Fibroblast of lung (primary cell): Measurements from ENCODE around the gene STEAP2. TPM values are rescaled to one million over a fixed set of nuclear protein-coding genes. Genes with fewer than 3 reads are reported as not detected.

Source experiments
- DNase-seq, 2 donors: peaks; one replicate each; pipeline versions ENCODE4 v3.0.0 to v3.0.0-alpha.2; 2010; ENCODE audit warnings: low read depth in 2 of 2
- H2AFZ ChIP-seq: 2 replicates; pipeline ENCODE4 v1.5.1; 2012; ENCODE audit warnings: low read length, control low read depth, inconsistent platforms
- H3K27ac ChIP-seq: 2 replicates; pipeline ENCODE4 v1.5.1; 2011; ENCODE audit warnings: low read length, control low read depth; ENCODE audit not compliant: insufficient read depth
- H3K27me3 ChIP-seq: 2 replicates; pipeline ENCODE4 v1.5.1; 2011; ENCODE audit warnings: mild to moderate bottlenecking, low read length; ENCODE audit not compliant: control insufficient read depth, insufficient read depth
- H3K36me3 ChIP-seq: 2 replicates; pipeline ENCODE4 v1.5.1; 2011; ENCODE audit warnings: low read length; ENCODE audit not compliant: control insufficient read depth, insufficient read depth
- H3K4me1 ChIP-seq: 2 replicates; pipeline ENCODE4 v1.5.1; 2011; ENCODE audit warnings: low read length; ENCODE audit not compliant: control insufficient read depth, insufficient read depth; ENCODE audit errors: extremely low read depth
- H3K4me2 ChIP-seq: 2 replicates; pipeline ENCODE4 v1.5.1; 2011; ENCODE audit warnings: low read length, control low read depth; ENCODE audit not compliant: insufficient read depth; ENCODE audit errors: extremely low read depth
- H3K4me3 ChIP-seq, 4 experiments: fragments of 200-600 bp in 1 of 4; sonication (generic) in 1 of 4; replicated peaks in 1 of 4; 2 replicates each; pipeline ENCODE4 v1.5.1; 2011 to 2016; ENCODE audit warnings: low read length in 4 of 4, low read depth in 3 of 4, mild to moderate bottlenecking in 3 of 4, control low read depth in 2 of 4, inconsistent platforms in 1 of 4, mixed read lengths in 1 of 4; ENCODE audit not compliant: insufficient read depth in 1 of 4; ENCODE audit errors: control extremely low read depth in 1 of 4
- H3K79me2 ChIP-seq: 2 replicates; pipeline ENCODE4 v1.5.1; 2012; ENCODE audit warnings: mild to moderate bottlenecking, low read length, inconsistent platforms; ENCODE audit not compliant: control insufficient read depth, insufficient read depth
- H3K9ac ChIP-seq: 2 replicates; pipeline ENCODE4 v1.5.1; 2011; ENCODE audit warnings: mild to moderate bottlenecking, low read length, control low read depth; ENCODE audit not compliant: insufficient read depth
- H3K9me3 ChIP-seq: 2 replicates; pipeline ENCODE4 v1.5.1; 2012; ENCODE audit warnings: low read depth, low read length; ENCODE audit not compliant: control insufficient read depth, insufficient read depth
- H4K20me1 ChIP-seq: 2 replicates; pipeline ENCODE4 v1.5.1; 2011; ENCODE audit warnings: low read length; ENCODE audit not compliant: control insufficient read depth, insufficient read depth; ENCODE audit errors: extremely low read depth
- EZH2 ChIP-seq: IDR thresholded peaks from 2 replicates; pipeline ENCODE4 v1.5.1; 2012; ENCODE audit warnings: low read length, control low read depth, mild to moderate bottlenecking; ENCODE audit errors: missing control alignments
- polyA plus RNA-seq, 2 donors: library from polyadenylated mRNA; depleted of rRNA in 1 of 2; stranded (reverse) in 1 of 2; unstranded in 1 of 2; fragments of >200 nt; gene quantifications; 2 replicates each; pipeline ENCODE4 v1.2.1, GENCODE V29; 2011 to 2012; ENCODE audit warnings: missing spikeins in 1 of 2
- total RNA-seq: library from RNA; depleted of rRNA; stranded (reverse); fragments of >200 nt; gene quantifications from 2 replicates; pipeline ENCODE4 v1.2.1, GENCODE V29; 2014
- TF ChIP-seq, protein P1 (sequence below), 2 donors: IDR thresholded peaks in 1 of 2; conservative IDR thresholded peaks in 1 of 2; 1 replicate in 1 of 2; 2 replicates in 1 of 2; pipeline ENCODE4 v1.5.1; 2011 to 2012; ENCODE audit warnings: low read length in 2 of 2, control low read depth in 1 of 2, inconsistent platforms in 1 of 2, low read depth in 1 of 2, mild to moderate bottlenecking in 1 of 2

STEAP2 gene
- total and polyA plus RNA-seq, 2 donors (not counting 1 experiment from before 2014, with no cell fraction given), result 16.5 to 26.3 TPM

DNA sequence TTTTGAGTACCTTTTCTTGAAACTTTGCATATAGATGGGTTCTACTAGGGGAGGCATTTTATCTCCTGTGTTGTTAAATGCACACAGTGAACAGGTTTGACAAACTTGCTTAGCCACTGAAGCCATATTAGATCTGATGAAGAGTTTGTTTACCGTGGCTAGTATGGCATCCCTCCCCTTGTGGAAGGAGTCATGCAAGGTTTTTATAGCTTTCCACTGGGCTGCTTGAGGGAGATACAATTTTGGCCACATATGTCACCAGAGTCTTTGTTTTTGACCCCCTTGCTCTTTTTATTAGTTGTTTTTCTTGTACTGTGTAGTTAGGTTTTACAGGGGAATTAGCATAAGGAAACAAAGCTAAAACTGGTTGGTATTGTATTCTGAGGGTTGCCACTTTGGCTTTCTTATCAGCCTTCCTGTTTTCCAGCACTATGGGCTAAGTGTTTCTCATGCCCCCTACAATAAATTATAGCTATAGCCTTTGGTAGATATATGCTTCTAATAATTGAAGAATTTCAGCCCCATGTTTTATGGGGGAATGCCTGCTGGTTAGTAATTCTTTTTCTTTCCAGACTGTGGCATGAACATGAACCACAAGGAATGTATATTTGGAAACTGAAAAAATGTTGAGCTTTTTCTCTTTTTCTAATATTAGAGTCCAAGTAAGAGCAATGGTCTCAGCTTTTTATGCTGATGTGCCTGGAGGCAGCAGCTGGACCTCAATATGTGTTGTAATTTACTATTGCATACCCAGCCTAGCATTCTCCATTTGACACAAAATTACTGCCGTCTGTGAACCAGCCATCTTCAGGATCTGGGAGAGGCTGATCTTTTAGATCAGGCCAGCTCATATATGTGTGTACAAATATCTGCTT lies 18.4 kb upstream of the STEAP2 start:
- no peaks in the 10 kb centered on the region for H4K20me1 ChIP-seq
- H3K4me2 ChIP-seq, result no peak overlapping the region
- DNase-seq, result peak in 1 of 2 donors; percentile 46
- no peaks in the 10 kb centered on the region for H3K36me3 ChIP-seq
- no peak overlapping the region for H2AFZ ChIP-seq
- H3K79me2 ChIP-seq, result no peaks in the 10 kb centered on the region
- no peak for TF ChIP-seq EZH2
- TF ChIP-seq, protein P1, sequence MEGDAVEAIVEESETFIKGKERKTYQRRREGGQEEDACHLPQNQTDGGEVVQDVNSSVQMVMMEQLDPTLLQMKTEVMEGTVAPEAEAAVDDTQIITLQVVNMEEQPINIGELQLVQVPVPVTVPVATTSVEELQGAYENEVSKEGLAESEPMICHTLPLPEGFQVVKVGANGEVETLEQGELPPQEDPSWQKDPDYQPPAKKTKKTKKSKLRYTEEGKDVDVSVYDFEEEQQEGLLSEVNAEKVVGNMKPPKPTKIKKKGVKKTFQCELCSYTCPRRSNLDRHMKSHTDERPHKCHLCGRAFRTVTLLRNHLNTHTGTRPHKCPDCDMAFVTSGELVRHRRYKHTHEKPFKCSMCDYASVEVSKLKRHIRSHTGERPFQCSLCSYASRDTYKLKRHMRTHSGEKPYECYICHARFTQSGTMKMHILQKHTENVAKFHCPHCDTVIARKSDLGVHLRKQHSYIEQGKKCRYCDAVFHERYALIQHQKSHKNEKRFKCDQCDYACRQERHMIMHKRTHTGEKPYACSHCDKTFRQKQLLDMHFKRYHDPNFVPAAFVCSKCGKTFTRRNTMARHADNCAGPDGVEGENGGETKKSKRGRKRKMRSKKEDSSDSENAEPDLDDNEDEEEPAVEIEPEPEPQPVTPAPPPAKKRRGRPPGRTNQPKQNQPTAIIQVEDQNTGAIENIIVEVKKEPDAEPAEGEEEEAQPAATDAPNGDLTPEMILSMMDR (conservative IDR thresholded peaks at IDR 0.05 in 1 of 2, IDR thresholded peaks at IDR 0.05 in 1 of 2; ENCODE audit: low read depth in 1 of 2, low read length in 2 of 2), result no peak
- no peak overlapping the region for H3K4me3 ChIP-seq
- no peaks in the 10 kb centered on the region for H3K27me3 ChIP-seq
- H3K9ac ChIP-seq, result no peak overlapping the region
- H3K27ac ChIP-seq, result no peak overlapping the region
- H3K4me1 ChIP-seq, result no peaks in the 10 kb centered on the region
- no peaks in the 10 kb centered on the region for H3K9me3 ChIP-seq

DNA sequence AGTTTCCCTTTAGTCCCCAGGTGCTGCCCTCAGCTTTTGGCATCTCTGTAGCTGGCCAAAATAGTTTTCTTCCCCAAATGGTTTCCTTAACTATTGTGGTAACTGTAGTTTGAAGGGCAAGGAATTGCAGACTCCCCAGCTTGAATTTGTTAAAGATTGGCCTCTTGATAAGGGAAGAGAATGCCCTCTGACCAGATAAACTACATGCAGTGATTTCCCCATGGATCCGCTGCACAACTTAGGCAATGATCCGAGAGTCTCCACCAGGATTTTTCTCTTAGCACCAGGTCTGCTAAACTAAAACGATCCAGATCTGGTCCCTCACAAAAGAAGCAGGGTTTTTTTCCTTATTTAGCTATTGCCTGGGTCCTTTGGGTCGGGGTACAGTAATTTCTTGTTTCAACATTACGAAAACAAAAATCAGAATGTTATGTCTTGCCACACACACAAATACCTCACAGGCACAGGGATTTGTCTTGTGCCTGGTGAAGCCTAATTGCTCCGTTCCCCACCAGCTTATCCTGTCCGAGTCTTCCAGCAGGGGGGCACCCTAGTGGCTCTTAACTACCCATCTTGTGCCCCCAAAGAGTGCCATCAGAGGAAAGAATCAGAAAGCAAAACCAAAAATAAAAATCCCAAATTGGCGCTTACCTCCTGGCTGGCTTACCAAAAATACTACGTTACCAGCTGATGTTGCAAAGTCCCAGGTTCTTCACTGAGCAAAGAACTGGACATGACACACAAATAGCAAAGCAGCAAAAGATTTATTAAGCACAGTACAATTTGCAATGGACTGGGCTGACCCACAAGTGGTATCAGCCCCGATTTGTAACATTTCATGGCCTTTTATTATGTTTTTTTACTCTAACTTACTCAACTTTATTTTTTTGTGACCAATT lies 16.4 kb upstream of the STEAP2 start:
- TF ChIP-seq EZH2, result no peak
- TF ChIP-seq, protein P1 (conservative IDR thresholded peaks at IDR 0.05 in 1 of 2, IDR thresholded peaks at IDR 0.05 in 1 of 2; ENCODE audit: low read depth in 1 of 2, low read length in 2 of 2), result no peak
- Histone ChIP-seq H2AFZ (no peak overlapping the region), H3K36me3 (no peaks in the 10 kb centered on the region), H3K4me1 (no peaks in the 10 kb centered on the region), H3K4me2 (no peak overlapping the region), H3K27me3 (no peaks in the 10 kb centered on the region), H3K79me2 (no peaks in the 10 kb centered on the region), H3K4me3 (no peak overlapping the region), H3K27ac (no peak overlapping the region), H4K20me1 (no peaks in the 10 kb centered on the region), H3K9ac (no peak overlapping the region), H3K9me3 (no peaks in the 10 kb centered on the region)
- no peak for DNase-seq
